Astrocyte (in vitro differentiated cells and primary cell): ENCODE results near the gene RPL12. TPM values are rescaled to one million over a fixed set of nuclear protein-coding genes. Genes with fewer than 3 reads are reported as not detected.
"Not testable (repeated sequence)": the region's sequence is repeated elsewhere in the genome, so short reads cannot be mapped to it uniquely, and the experiment has no call there.

Source experiments
- DNase-seq: peaks from one replicate; pipeline ENCODE4 v3.0.0-alpha.2; 2010; ENCODE audit warnings: low read depth
- FAIRE-seq: peaks from 2 replicates; lab custom pipeline; 2011; peaks lifted over from hg19 to GRCh38; lab: Jason Lieb, UNC
- H2AFZ ChIP-seq: 2 replicates; pipeline ENCODE4 v1.6.0; 2012; ENCODE audit warnings: low read depth, low read length, inconsistent platforms
- H3K27ac ChIP-seq: 2 replicates; pipeline ENCODE4 v1.5.1; 2011; ENCODE audit warnings: low read depth, low read length, inconsistent platforms
- H3K27me3 ChIP-seq: 2 replicates; pipeline ENCODE4 v1.6.0; 2011; ENCODE audit warnings: low read length, inconsistent platforms; ENCODE audit not compliant: insufficient read depth
- H3K36me3 ChIP-seq: 2 replicates; pipeline ENCODE4 v1.5.1; 2011; ENCODE audit warnings: low read length, inconsistent platforms; ENCODE audit not compliant: insufficient read depth
- H3K4me1 ChIP-seq: 2 replicates; pipeline ENCODE4 v1.5.1; 2011; ENCODE audit warnings: low read length, inconsistent platforms; ENCODE audit not compliant: insufficient read depth
- H3K4me2 ChIP-seq: 2 replicates; pipeline ENCODE4 v1.6.0; 2012; ENCODE audit warnings: low read length, inconsistent platforms
- H3K4me3 ChIP-seq: 2 replicates; pipeline ENCODE4 v1.5.1; 2011; ENCODE audit warnings: low read depth, mild to moderate bottlenecking, low read length, inconsistent platforms; ENCODE audit not compliant: insufficient read depth
- H3K79me2 ChIP-seq: 2 replicates; pipeline ENCODE4 v1.6.0; 2012; ENCODE audit warnings: mild to moderate bottlenecking, low read length, inconsistent platforms; ENCODE audit not compliant: insufficient read depth
- H3K9ac ChIP-seq: 2 replicates; pipeline ENCODE4 v1.6.0; 2012; ENCODE audit warnings: mild to moderate bottlenecking, low read length, inconsistent platforms
- H3K9me3 ChIP-seq: 2 replicates; pipeline ENCODE4 v1.5.1; 2012; ENCODE audit warnings: low read depth, mild to moderate bottlenecking, low read length, inconsistent platforms; ENCODE audit not compliant: insufficient read depth
- H4K20me1 ChIP-seq: 2 replicates; pipeline ENCODE4 v1.6.0; 2012; ENCODE audit warnings: low read length, inconsistent platforms; ENCODE audit not compliant: insufficient read depth
- H3K27ac Mint-ChIP-seq: one replicate; pipeline ENCODE4 v1.8.0; 2021; ENCODE audit warnings: mild to moderate bottlenecking, mixed read lengths; ENCODE audit not compliant: unreplicated experiment
- H3K27me3 Mint-ChIP-seq: one replicate; pipeline ENCODE4 v1.8.0; 2021; ENCODE audit warnings: low read depth, mixed read lengths; ENCODE audit not compliant: unreplicated experiment
- H3K36me3 Mint-ChIP-seq: one replicate; pipeline ENCODE4 v1.8.0; 2021; ENCODE audit warnings: low read depth, mixed read lengths; ENCODE audit not compliant: unreplicated experiment
- H3K4me1 Mint-ChIP-seq: one replicate; pipeline ENCODE4 v1.8.0; 2021; ENCODE audit warnings: low read depth, mixed read lengths; ENCODE audit not compliant: unreplicated experiment
- H3K4me3 Mint-ChIP-seq: one replicate; pipeline ENCODE4 v1.8.0; 2021; ENCODE audit warnings: mild to moderate bottlenecking, moderate library complexity, mixed read lengths; ENCODE audit not compliant: unreplicated experiment
- H3K9me3 Mint-ChIP-seq: one replicate; pipeline ENCODE4 v1.8.0; 2021; ENCODE audit warnings: mild to moderate bottlenecking, mixed read lengths; ENCODE audit not compliant: unreplicated experiment
- EZH2 ChIP-seq: IDR thresholded peaks from 2 replicates; pipeline ENCODE4 v1.6.1; 2012; ENCODE audit warnings: mild to moderate bottlenecking, low read length, inconsistent platforms; ENCODE audit not compliant: insufficient read depth
- total RNA-seq: library from RNA; stranded (reverse); gene quantifications from 2 replicates; pipeline ENCODE4 v1.2.1, GENCODE V29; 2021
- TF ChIP-seq, protein P1 (sequence below): IDR thresholded peaks from 2 replicates; pipeline ENCODE4 v1.5.1; 2011; ENCODE audit warnings: low read depth, mild to moderate bottlenecking, inconsistent platforms, low read length, moderate library complexity; ENCODE audit not compliant: insufficient read depth

The RPL12 gene
- total RNA-seq, 1 donor from 2014 or later, result 1,189 TPM

DNA sequence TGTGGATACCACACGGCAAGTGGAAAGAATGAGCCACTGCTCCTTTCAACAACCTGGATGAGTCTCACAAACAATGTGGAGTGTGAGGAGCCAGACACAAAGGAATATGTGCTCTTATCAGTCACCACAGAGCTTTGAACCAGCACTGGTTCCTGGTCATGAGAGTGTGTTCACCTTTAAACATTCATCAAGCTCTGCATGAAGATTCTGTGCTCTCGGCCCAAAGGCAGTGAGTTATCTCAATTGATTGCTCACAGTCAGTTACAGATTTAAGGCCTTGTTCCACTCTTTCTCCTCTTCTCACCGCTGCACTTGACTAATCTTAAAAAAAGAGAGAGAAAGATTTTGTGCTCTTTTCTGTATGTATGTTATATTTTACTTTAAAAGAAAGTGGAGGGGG lies 19.5 kb upstream of the RPL12 start:
- Histone ChIP-seq H3K27me3 (no peaks in the 10 kb centered on the region), H2AFZ (no peak overlapping the region), H3K79me2 (no peaks in the 10 kb centered on the region), H3K9me3 (no peaks in the 10 kb centered on the region), H3K4me3 (no peak overlapping the region), H3K4me1 (no peaks in the 10 kb centered on the region), H3K4me2 (no peak overlapping the region), H4K20me1 (no peaks in the 10 kb centered on the region), H3K9ac (no peak overlapping the region), H3K36me3 (no peaks in the 10 kb centered on the region), H3K27ac (no peak overlapping the region)
- Mint-ChIP-seq H3K4me3 (no peak overlapping the region), H3K27ac (no peak overlapping the region), H3K4me1 (no peaks in the 10 kb centered on the region), H3K36me3 (peaks cover 33% of the 10 kb centered on the region), H3K9me3 (no peaks in the 10 kb centered on the region), H3K27me3 (no peaks in the 10 kb centered on the region)
- DNase-seq (no peak), FAIRE-seq (no peak)
- TF ChIP-seq, protein P1, sequence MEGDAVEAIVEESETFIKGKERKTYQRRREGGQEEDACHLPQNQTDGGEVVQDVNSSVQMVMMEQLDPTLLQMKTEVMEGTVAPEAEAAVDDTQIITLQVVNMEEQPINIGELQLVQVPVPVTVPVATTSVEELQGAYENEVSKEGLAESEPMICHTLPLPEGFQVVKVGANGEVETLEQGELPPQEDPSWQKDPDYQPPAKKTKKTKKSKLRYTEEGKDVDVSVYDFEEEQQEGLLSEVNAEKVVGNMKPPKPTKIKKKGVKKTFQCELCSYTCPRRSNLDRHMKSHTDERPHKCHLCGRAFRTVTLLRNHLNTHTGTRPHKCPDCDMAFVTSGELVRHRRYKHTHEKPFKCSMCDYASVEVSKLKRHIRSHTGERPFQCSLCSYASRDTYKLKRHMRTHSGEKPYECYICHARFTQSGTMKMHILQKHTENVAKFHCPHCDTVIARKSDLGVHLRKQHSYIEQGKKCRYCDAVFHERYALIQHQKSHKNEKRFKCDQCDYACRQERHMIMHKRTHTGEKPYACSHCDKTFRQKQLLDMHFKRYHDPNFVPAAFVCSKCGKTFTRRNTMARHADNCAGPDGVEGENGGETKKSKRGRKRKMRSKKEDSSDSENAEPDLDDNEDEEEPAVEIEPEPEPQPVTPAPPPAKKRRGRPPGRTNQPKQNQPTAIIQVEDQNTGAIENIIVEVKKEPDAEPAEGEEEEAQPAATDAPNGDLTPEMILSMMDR, result no peak
- TF ChIP-seq EZH2, result no peak

DNA sequence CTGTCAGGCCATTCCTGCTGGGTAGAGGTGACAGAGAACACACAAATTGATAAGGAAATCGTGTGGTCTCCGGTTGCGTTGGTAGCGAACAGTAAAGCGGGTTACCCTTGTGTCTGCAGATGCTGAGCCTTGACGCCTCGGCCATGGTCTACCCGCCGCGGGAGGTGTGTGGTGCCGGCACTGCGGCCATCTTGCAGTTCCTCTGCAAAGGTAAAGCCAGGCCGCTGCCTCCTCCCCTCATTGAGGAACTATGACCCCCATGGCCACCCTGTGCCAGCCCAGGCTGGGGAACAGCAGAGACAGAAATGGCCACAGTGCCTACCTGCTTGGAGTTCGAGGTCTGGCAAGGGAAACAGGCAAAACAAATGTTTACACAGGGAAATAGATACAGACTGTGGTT lies 16.4 kb upstream of the RPL12 start:
- Histone ChIP-seq H4K20me1 (no peaks in the 10 kb centered on the region), H3K9me3 (no peaks in the 10 kb centered on the region), H3K79me2 (no peaks in the 10 kb centered on the region), H3K27ac (no peak overlapping the region), H3K4me3 (no peak overlapping the region), H3K9ac (no peak overlapping the region), H3K4me2 (no peak overlapping the region), H2AFZ (no peak overlapping the region), H3K27me3 (no peaks in the 10 kb centered on the region), H3K4me1 (peaks cover 7% of the 10 kb centered on the region), H3K36me3 (no peaks in the 10 kb centered on the region)
- no peak overlapping the region for H3K27ac Mint-ChIP-seq
- H3K9me3 Mint-ChIP-seq, result no peaks in the 10 kb centered on the region
- peaks cover 21% of the 10 kb centered on the region for H3K36me3 Mint-ChIP-seq
- H3K4me3 Mint-ChIP-seq, result no peak overlapping the region
- no peak for TF ChIP-seq EZH2
- TF ChIP-seq, protein P1, result no peak
- H3K27me3 Mint-ChIP-seq, result no peaks in the 10 kb centered on the region
- no peak for DNase-seq
- no peaks in the 10 kb centered on the region for H3K4me1 Mint-ChIP-seq
- no peak for FAIRE-seq

DNA sequence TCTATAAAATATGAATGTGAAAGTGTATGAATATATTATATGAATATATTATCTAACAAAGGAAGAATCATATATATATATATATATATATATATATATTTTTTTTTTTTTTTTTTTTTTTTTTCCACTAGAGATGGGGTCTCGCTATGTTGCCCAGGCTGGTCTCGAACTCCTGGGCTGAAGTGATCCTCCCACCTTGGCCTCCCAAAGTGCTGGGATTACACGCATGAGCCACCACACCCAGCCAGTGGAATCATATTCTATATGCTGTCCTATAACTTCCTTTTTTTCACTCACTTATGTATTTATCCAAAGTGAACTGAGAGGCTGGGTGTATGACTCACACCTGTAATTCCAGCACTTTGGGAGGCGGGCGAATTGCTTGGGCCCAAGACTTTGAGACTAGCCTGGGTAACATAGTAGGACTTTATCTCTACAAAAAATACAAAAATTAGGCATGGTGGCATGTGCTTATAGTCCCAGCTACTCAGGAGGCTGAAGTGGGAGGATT lies 15.3 kb upstream of the RPL12 start:
- H3K9me3 ChIP-seq, H3K4me1 Mint-ChIP-seq, H3K9me3 Mint-ChIP-seq, FAIRE-seq, H3K27me3 Mint-ChIP-seq, H3K27ac ChIP-seq, DNase-seq, H4K20me1 ChIP-seq, H3K36me3 ChIP-seq, H3K27ac Mint-ChIP-seq, H3K4me1 ChIP-seq, H3K4me3 Mint-ChIP-seq, H3K4me2 ChIP-seq, H3K27me3 ChIP-seq, H3K9ac ChIP-seq, H3K79me2 ChIP-seq, H2AFZ ChIP-seq, H3K4me3 ChIP-seq: not testable (repeated sequence)
- H3K36me3 Mint-ChIP-seq, result peaks cover 28% of the 10 kb centered on the region
